Fibroblast of the conjunctiva (primary cell): ENCODE data around the gene TBX10.
"Not testable (repeated sequence)": the region's sequence is repeated elsewhere in the genome, so short reads cannot be mapped to it uniquely, and the experiment has no call there.

ENCODE experiments used
- DNase-seq: peaks from one replicate; pipeline ENCODE4 v3.0.0-alpha.2; 2010; ENCODE audit warnings: low read depth

The TBX10 gene

DNA sequence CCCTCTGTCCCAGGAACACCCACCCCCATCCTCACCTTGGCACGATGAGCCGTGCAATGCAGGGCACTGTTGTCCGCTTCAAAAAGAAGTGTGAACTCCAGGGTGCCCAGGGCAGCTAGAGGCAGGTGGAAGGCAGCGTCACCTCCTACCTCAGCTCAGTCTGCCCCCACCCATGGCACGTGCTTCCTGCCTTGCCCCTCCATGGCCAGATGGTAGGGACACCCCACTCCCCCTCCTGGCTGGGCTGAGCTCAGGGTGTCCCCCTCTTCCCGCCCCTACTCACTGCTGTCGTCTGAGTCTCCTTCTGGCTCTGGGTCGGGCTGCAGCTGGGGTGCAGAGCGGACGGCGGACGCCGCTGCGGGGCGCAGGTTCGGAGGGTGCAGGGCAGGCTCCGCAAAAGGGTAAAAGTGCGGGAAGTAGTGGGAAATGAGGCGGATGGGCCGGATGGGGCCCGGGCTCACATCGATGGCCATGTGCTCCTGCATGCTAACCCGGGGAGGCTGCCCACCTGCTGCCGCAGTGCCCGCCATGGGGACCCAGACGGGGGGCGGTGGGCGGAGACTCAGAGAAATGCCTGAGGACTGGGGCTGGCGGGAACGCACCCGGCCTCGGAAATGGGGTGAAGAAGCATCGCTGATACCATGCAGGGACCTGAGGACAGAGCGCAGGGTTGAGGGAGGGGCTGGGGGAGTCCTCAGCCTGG is 23.7 kb downstream of the TBX10 start:
- DNase-seq: no peak

GRCh38 chr11:67614730-67615714 is 24.5 kb downstream of the TBX10 start:
- DNase-seq: no peak

GRCh38 chr11:67613960-67614715 is 25.4 kb downstream of the TBX10 start:
- DNase-seq: no peak

DNA sequence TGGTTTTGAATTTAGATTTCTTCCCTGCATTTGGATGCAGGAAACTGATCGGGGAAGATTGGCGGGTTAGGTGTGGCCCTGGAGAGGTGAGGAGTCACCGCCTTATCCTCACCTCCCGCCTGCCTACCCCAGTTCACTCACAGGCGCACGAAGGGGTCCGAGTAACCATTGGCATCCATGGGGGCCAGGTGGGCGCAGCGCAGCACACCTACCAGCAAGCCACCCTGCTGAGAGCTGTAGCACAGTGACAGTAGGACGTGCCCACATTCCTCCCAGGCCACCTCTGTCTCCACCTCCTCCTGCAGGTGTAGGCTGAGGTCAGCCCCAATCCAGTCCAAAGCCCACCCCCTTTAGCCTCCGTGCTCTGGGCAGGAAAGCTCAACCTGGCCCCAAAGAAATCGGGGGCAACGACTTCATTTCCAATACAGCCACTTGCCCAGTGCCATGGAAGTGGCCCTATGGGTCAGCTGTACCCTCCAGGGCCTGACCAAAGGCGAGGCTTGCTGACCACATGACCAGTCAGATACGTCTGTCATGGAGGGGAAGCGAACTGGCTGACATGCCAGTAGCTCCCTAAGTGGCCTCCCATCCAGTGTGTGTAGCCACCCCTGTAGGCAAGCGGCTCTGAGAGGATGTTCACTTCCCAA is 26.1 kb downstream of the TBX10 start:
- DNase-seq: no peak

GRCh38 chr11:67612751-67613150 is 26.8 kb downstream of the TBX10 start:
- DNase-seq: no peak

DNA sequence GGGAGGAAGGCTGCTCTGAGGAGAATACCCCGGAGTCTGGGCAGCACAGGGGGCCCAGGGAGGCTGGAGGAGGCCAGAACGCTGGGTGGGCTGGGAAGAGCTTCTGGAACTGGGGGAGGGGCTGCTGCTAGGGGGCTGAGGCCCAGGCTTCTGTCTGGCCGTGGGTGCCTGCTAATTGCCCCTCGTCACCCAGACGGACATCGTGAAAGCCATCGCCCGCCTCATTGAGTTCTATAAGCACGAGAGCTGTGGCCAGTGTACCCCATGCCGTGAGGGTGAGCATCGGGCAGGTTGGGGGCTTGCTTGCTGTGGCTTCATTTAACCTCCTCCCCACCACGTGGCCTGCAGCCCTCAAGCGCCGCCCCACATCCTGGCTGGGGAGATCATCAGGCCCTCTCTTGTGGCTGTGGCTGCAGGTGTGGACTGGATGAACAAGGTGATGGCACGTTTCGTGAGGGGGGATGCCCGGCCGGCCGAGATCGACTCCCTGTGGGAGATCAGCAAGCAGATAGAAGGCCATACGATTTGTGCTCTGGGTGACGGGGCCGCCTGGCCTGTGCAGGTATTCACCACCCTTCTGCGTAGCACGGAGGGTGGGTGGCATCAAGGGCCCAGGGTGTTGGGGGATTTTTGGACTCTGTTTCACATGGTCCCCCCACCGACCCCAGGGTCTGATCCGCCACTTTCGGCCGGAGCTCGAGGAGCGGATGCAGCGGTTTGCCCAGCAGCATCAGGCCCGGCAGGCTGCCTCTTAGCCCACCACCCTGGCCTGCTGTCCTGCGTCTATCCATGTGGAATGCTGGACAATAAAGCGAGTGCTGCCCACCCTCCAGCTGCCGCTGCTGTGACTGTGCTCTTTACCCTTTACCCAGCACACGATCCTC is 27.6 kb downstream of the TBX10 start:
- no peak for DNase-seq

DNA sequence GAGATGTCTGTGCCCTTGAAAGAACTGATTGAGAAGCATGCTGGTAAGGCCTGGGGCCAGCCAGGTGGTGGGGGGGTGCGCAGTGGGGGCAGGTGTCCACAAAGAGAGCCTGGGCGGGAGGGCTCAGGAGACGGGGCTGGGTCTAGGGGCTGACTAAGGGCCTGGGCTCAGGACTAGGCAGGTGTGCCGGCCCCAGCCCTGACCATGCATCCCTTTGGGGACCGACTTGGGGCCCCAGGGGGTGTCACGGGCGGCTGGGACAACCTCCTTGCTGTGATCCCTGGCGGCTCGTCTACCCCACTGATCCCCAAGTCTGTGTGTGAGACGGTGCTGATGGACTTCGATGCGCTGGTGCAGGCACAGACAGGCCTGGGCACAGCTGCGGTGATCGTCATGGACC is 28.4 kb downstream of the TBX10 start:
- no peak for DNase-seq

DNA sequence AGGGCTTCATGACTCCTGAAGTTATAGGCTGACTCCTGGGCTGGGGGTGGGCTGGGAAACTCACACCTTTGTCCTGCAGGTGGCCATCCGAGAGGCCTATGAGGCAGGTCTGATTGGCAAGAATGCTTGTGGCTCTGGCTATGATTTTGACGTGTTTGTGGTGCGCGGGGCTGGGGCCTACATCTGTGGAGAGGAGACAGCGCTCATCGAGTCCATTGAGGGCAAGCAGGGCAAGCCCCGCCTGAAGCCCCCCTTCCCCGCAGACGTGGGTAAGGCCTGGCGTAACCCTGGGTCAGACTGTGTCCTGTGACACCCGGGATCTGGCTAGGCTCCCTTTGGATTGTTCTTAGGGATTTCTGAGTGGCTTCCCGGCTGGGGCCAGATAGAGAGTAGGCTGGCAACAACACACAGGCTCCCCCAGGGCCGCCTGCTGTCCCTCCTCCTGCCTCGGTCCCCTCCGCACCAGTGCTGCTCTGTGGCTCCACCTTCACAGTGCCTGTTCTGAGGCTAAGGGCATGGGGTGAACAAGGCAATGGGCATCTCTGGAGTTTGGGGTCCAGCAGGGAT is 29.2 kb downstream of the TBX10 start:
- no peak for DNase-seq

DNA sequence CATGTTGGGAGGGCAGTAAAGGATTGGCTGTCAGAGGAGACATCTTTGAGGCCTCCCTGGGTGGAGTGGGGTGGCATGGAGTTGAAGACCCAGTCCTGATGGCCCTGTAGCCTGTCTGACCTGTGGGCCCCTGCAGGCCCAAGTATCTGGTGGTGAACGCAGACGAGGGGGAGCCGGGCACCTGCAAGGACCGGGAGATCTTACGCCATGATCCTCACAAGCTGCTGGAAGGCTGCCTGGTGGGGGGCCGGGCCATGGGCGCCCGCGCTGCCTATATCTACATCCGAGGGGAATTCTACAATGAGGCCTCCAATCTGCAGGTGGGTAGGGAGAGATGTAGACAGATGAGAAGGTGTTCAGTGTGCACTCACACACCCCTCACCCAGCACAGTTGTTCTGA is 30.2 kb downstream of the TBX10 start:
- no peak for DNase-seq

DNA sequence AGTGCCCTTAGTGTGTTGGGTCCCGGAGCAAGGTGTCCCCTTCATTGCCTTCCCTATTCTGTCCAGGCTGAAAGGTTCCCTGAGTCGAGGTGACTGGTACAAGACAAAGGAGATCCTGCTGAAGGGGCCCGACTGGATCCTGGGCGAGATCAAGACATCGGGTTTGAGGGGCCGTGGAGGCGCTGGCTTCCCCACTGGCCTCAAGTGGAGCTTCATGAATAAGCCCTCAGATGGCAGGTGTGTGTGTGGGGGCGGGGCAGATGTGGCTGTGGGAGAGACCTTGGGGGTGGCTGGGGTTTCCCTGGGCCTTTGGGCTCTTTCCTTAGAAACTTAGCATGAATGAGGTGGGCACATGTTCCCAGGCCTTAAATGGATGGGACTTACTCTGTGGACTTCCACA is 31.1 kb downstream of the TBX10 start:
- DNase-seq: no peak

GRCh38 chr11:67607507-67607906 is 32.1 kb downstream of the TBX10 start:
- DNase-seq: no peak

DNA sequence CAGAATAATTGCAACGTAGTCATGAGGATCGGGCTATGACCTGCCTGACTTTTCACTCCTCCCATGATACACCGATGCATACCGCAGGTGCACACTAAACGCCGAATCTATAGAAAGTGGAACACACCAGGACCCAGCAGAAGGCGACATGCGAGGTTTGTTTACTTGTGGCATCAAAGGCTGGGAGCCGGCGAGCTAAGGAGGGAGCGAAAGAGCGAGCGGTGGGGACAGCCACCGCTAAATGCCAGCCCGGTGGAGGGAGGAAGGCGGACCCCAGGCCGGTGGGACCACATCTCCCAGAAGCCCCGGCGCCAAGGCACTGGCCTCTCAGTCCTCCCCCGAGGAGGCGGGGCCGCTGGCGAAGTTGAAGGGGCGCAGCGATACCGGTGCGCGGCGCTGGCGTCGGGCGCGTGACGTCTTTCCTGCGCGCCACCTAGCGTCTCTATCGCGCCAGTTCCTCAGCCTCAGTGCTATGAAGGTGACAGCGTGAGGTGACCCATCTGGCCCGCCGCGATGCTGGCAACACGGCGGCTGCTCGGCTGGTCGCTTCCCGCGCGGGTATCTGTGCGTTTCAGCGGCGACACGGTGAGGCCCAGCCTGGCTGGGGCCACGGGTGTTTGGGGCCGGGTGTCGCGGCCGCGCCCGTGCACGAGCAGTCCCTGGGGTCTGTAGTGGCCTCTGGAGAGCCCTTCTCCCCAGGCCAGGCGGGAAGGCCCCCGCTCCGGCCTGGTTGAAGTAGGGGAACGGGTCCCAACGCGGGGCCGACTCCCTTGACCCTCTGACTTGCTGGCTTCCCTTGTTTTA is 32.9 kb downstream of the TBX10 start, which contains the start of gene NDUFV1:
TSS of gene NDUFV1 (plus strand) at position 445 of the 804 bp plus-strand sequence. CDS start at position 514, 69 bp downstream.
- peak; percentile 79 for DNase-seq

DNA sequence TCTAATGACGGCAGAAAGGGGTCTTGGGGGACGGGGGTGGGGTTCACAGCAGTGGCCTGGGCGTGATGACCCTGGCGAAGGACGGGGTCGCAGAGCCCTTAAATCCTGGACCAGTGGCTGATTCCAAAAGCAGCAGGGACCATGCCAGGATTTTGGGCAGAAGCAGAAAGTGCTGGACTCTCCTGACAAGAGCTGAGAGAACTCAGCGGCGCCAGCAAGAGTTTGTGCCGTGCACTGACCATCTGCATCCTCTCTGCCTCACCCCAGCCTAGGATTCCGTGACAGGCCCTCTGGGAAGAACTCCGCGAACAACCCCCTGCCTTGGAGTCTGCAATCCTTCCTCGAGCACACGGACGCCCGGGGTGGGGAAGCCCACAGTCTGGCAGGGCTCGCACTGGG is 33.5 kb downstream of the TBX10 start:
- no peak for DNase-seq

DNA sequence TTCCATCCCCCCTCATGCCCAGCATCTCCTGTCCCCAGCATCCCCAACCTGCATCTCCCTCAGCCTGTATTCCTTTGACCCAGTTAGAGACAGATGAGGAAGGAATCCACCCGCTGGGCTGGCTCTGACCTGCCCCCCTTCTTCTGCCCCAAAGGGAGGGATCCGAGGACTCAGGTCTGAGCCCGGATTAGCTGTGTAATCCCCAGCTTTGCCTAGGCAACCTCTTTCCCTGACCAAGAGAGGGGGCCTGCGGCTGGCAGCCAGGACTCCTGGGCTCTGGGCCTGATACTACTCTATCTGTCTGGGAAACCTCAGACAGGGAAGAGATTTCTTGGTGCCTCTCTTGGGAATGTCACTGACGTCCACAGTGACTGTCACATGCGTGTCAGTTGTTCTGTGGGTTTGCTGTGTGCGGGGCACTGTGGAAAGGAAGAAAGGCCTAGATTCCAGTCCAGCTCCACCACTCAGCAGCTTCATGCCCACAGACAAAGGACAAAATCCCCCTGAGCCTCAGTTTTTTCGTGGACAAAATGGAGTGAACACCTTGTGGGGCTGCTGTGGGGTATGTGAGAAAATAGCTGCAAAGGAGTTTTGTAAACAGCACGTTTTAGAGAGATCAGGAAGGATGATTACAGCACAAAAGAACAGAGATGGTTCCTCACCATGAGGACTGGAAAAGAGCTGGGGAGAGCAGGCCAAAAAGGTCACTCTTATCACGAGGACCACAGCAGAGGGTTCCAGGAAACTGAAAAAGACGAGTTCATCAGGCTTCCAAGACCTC is 34.1 kb downstream of the TBX10 start:
- DNase-seq: no peak

- DNase-seq: no peak
Observed at GRCh38 chr11:67604815-67605214, 34.7 kb downstream of the TBX10 start.

DNA sequence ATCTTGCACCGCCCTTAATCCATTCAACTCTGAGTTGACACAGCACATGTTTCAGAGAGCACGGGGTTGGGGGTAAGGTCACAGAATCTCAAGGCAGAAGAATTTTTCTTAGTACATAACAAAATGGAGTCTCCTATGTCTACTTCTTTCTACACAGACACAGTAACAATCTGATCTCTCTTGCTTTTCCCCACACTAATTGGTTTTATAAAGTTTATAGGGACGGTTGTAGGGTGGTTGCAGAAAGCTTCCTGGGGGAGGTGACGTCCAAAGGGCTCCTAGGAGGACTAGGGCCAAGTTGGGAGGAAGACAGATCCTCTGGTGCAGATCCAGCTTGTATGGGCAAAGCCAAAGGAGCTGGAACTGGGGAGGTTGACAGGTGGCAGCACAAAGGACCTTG is 35.4 kb downstream of the TBX10 start:
- not testable (repeated sequence) for DNase-seq

DNA sequence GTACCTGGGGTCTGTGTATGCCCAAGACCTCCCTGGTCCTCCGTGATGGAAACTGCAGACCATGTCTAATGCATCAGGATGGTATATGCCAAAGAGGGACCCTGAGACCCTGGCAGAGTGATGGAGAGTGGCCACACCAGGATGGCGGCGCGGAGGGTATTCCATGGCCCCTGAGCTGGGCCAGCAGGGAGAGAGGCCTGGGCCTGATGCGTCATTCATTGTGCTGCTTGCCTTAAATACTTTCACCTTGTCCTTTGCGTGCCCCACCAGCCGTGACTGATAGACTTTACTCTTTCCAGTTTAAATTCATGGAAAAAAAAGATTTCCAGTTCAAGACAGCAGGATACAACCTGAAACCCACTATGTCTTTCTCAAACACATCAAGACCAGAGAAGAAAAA is 38.5 kb downstream of the TBX10 start:
- no peak for DNase-seq

DNA sequence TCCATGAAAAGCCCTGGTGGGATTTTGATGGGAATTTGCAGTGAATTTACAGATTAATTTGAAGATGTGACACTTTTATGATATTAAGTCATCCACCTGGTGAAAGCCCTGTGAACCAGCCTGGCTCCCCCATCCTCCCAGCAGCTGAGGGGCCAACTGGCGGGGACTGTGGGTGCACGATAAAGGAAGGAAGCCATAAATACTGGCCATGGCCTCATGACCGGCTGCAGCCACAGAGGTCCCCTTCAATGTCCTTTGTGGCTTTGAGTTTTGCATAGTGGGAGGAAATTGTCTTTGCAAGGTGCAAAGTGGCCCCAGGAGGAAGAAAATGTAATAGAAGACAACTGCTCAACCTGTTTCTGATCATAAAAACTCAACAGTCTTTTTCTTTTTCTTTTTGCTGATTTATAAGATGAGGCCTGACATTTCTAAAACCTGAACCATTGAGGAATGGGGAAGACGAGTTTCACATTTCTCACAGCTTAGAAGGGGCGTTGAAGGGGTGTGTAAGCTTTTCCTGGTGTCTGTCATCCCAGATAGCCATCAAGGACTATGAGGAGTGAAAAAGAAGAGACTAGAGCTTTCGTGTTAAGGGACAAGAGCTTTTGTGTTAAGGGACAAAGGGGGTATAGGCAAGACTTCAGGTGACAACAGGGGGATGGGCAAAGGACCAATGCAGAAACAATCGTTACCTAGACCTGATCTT is 39.1 kb downstream of the TBX10 start:
- no peak for DNase-seq
